RPMI7951 (cell line): ENCODE data around the gene CERS5. TPM values are rescaled to one million over a fixed set of nuclear protein-coding genes. Genes with fewer than 3 reads are reported as not detected.

Source experiments
- DNase-seq: peaks from one replicate; pipeline ENCODE4 v3.0.0-alpha.2; 2012; ENCODE audit warnings: low read depth
- total RNA-seq: library from RNA; depleted of rRNA; stranded (reverse); fragments of >200 nt; shearing (Covaris generic); gene quantifications from 2 replicates; pipeline ENCODE4 v1.2.3, GENCODE V29; 2014; rRNA removed

Gene CERS5, protein sequence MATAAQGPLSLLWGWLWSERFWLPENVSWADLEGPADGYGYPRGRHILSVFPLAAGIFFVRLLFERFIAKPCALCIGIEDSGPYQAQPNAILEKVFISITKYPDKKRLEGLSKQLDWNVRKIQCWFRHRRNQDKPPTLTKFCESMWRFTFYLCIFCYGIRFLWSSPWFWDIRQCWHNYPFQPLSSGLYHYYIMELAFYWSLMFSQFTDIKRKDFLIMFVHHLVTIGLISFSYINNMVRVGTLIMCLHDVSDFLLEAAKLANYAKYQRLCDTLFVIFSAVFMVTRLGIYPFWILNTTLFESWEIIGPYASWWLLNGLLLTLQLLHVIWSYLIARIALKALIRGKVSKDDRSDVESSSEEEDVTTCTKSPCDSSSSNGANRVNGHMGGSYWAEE
- 10.2 and 10.9 TPM in 2 replicates for total RNA-seq

DNA sequence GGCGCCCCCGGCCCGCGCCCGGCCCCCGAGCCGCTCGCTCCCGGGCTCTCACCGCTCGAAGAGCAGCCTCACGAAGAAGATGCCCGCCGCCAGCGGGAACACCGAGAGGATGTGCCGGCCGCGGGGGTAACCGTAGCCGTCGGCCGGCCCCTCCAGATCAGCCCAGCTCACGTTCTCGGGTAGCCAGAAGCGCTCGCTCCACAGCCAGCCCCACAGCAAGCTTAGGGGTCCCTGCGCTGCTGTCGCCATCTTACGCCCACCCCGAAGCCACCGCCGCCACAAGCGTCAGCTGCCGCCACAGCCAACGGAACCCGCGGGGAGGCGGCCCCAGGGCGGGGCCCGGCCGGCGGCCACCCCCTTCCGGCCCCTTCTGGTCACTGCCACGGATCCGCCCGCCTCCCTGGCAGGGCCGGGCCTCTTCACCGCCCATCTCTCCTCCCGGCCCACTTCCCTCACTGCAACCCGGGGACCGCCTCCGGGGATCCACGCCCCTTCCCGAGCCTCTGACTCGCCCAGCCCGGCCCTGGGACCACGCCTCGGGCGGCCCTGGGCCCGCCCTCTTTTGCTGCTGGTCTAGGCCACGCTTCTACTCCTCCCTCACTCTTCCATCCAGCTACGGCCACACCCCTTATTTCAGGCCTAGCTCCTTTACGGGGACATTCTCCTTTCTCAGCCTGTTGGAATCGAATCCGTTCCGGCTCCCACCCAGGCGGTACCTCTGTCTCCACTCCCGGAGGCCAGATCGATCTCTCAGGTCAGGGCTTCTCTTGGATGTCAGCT is at the start of gene CERS5:
Gene CERS5 (minus strand): TSS at position 321 of the 780 bp plus-strand sequence. CDS start 72 bp downstream, at position 249.
- peak; percentile 97 for DNase-seq

DNA sequence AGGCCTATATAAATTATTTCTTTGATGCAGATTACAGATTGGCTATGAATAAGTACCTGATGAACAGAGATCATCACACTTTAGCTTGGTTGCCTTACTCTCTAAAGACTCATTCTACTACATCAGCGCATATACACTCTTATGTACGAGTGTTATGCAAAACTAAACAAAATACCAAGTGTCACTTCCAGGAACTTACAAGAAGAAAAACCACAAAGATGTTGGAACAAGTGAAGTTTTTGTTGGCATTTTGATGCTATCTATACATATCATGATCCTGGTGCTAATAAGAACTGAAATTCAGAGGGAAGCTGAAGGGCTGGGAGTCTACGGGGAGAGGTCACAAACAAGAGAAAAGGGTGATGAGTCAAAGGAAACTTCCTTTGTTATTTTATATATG is 47.9 kb upstream of the CERS5 start:
- no peak for DNase-seq

DNA sequence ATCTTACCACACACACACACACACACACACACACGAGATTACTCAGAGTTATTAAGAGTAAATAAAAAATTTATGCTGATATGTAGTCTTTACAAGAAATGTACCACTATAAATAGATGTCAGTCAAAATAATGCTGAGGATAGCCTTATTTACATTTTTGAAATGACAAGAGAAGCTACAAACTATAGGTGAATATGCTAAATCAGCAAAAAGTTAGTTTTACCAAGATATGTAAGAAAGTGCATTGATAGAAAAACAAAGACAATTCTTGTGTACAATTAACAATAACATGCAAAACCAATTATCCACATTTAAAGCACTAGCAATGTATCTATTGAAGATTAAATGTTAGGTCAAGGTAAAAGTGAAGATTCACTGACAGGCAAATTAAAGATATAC is 46.8 kb upstream of the CERS5 start:
- no peak for DNase-seq

DNA sequence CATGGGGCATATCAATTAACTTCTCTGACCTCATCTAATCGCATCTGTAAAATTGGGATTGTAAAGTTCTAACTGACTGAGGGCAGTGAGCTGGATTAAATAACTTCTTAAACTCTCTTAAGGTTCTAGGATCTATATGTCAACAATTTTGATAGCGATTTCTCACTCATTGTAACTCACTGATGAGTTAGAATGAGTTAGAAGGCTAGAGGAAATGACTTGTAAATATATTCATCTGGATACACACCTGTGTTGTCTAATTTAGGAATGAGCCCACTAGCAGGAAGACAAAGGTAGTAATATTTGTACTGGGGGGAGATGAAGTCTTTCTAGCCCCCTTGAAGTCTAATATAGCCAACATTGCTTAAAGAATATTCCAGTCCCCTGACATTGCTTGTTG is 46.3 kb upstream of the CERS5 start:
- DNase-seq: no peak

DNA sequence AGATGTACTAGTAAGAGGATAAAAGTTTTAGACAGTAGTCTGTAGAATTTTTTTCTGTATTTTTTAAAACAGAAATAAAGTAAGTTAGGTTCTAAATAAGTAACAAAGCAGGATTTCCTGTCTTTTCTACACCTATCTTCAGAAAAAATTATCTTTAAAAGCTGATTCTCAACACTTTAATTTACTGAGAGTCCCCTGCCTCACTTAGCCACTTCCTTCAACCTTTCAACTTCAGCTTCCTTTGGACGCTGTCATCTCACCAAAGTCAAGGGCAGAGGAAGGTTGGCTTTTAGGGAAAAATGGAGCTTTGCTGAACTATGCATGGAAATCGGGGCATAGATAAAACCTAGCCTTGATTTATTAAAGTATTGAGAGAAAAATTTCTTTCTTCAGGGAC is 44.9 kb upstream of the CERS5 start:
- DNase-seq: no peak

DNA sequence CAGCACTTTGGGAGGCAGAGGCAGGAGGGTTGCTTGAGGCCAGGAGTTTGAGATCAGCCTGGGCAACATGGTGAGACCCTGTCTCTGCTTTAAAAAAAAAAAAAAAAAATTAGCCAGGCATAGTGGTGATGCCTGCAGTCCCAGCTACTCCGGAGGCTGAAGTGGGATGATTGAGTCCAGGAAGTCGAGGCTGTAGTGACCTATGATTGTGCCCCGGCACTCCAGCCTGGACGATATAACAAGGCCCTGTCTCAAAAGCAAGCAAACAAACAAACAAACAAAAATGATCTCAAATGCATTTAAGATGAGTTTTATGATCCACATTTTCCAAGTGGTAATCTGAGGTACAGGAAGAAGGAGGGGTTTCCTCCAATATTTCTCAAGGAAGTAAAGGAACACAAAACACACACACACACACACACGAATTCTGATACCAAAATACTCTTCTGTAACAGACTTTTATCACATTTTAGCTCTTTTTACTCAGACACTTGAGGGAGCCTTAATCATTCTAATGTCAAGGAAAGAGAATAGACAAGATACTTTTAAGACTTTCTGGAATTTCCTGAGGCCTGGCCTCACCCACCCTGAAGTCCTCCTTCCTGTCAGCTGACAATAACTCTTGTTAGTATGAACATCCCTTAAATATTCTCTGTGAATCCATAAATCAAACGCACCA is 44.4 kb upstream of the CERS5 start:
- peak; percentile 36 for DNase-seq

DNA sequence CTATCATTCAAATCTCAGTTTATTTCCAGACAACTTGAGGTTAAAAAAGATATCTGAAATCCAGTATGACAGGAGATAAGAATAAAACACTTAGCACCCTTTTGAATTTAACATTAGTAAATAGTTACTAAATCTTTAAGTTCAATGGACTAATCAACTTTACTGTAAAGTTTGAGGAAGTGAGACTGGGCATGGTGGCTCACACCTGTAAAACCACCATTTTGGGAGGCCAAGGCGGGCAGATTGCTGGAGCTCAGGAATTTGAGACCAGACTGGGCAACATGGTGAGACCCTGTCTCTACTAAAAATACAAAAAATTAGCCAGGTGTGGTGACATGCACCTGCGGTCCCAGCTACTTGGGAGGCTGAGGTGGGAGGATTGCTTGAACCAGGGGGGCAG is 40.3 kb upstream of the CERS5 start:
- DNase-seq: no peak

DNA sequence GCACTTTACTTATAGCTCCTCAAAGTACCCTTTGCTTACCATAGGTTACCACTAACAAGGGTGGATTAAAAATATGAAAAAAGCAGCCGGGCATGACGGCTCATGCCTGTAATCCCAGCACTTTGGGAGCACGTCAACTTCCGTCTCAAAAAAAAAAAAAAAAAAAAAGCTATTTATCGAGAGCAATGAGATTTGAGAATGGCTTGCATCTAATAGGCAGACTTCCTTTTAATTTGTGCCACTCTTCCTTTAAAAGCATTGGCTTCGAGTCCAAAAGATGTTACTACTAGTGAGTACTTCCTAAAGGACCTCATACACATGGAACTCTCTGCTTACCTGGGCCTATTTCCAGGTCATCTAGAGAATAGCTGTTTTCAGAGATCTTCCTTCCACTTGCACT is 38.5 kb upstream of the CERS5 start:
- no peak for DNase-seq

DNA sequence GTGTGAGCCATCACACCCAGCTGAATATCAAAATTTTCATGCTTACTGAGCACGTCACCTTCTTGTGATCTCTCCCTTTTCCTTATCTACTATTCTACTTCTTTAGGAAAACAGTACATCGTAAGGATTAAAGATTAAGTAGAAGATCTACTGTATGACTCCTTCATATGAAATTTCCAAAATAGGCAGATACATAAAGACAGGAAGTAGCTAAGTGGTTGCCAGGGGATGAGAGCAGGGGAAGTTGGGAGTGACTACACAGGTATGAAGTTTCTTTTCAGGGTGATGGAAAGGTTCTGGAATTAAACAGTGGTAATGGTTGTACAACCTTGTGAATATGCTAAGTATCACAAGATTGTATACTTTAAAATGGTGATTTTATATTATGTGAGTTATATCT is 36.5 kb upstream of the CERS5 start:
- no peak for DNase-seq

DNA sequence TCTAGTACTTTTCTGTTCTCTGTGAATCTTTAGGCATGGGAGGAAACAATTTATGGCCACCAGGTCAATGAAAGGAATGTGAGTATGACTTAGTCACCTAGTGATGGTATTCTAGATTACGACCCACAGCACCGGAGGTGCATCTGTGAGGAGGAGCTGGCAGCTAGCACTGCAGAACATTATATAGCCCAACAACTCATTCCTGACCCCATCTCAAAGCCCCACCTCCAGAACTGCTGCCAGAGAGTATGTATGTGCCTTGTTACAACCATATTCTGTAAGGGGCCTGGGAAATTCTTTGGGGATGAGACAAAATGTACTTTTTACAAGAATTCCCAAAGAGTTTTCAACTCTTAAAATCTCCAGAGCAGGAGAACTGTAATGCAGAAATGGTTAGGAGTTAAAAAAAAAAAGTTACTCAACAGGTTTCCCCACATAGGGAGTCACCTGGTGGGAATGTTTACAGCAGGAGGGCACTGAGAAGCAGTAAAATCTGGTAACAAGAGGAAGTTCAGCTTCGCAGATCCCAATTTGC is 34.9 kb upstream of the CERS5 start:
- peak; percentile 80 for DNase-seq

DNA sequence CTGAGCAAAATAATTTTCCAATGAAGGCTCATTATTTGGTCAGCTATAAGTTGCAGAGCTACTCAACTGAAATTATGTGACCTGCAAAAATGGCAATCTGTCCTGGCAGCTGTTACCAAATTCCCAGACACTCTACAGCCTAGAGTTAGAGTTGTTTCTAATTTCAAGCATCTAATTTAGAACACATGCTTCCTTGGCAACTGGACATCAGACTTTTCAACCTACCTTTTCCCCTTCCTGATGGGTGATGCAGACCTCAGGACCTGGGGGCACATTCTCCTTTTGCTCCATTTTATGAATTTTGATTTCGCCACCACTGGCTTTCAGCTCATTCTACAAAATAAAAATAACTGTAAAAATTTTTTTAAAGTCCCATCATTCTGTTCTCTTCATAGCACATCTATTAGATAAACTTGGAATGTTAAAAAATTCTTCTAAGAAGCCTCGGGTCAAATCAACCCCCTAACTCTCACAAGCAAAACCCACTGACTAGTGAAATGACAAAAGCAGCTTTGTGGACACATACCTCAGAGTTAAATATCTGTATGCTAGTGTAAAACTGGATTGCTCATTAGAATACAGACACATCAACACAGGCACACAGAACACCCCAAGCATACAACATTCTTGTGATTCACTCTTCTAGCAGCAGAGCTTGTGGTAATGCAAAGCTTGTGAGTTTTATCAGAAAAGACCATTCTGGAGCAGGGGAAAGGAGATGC is 33.5 kb upstream of the CERS5 start:
- DNase-seq: peak; percentile 44

DNA sequence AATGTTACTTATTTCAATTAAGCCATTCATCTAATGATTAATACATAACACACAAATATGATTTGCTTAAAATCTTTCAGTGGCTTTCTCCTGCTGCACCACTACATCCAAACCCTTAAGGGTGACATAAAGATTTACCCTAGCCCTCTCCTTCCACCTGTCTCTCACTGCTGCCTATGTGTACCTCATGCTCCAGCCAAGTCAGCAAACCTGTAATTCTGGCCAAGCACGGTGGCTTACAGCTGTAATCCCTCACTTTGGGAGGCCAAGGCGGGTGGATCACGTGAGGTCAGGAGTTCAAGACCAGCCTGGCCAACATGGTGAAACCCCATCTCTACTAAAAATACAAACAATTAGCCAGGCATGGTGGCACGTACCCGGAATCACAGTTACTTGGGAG is 31.7 kb upstream of the CERS5 start:
- DNase-seq: no peak

DNA sequence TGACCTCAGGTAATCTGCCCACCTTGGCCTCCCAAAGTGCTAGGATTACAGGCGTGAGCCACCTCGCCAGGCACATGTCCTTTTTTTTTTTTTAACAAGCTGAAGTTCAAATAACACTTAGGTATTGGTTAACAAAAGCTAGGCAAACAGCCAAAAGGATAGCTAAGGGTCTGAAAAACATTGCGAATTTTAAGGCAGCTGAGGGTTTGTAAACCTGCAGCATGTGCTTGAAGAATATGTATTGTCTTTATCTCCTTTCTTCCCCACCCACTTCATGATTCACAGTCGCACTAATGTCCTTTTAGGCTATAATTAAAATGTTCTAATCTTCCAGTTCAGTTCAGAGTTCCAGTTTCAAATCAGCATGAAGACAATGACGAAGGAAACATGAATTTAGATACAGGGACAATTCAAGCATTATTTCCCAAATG is 30.1 kb upstream of the CERS5 start:
- no peak for DNase-seq

DNA sequence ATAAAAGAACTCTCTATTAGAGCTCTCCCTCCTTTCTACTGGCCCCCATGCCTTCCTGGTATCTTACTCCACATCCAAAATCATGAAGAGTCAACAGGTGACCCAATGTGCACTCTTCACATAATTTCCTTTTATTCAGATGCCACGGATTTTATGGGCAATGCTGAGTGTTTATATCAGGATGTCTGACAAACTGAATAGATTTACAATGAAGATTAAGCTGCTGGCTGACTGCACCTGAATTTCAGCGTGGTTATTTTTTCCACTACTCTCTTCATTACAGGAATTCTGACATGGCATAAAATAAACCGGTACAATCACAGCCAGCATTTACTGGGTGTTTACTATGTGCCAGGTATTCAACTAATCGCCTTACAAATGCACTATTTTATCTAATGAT is 29.4 kb upstream of the CERS5 start:
- no peak for DNase-seq

DNA sequence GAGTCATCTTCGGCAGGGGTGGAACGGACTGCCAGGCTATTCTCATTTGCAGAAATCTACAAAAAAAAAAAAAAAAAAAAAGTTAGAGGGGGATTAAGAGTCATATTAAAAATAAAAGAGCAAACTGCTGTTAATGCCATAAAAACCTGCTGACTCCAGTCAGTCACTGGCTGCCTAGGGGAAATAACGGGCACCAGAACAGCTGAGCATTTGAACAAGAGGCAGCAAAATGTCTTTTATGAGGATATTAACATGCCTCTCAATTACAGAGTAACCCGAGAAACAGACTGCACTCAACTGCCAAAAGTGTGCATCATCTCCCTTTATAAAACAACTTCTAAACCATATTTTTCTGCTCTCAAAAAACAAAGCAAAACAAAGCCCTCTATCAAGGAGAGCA is 28.7 kb upstream of the CERS5 start:
- DNase-seq: no peak

DNA sequence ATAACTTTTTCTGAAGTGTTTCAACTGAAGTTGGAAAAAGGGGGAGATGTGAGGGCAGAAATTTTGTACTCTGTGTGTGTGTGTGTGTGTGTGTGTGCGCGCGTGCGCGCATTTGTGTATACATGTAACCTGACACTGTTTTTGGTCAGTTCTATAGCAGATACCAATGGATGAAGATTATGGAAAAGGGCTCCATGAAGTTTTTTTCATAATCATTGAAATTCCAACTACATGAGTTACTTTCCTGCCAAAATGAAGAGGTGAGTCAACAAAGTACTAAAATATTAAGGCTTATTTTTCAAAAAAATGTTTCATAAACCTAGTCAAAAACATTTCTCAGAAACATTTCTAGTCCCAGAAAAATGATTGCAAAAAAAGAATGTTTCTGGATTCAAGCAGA is 25.7 kb upstream of the CERS5 start:
- no peak for DNase-seq

DNA sequence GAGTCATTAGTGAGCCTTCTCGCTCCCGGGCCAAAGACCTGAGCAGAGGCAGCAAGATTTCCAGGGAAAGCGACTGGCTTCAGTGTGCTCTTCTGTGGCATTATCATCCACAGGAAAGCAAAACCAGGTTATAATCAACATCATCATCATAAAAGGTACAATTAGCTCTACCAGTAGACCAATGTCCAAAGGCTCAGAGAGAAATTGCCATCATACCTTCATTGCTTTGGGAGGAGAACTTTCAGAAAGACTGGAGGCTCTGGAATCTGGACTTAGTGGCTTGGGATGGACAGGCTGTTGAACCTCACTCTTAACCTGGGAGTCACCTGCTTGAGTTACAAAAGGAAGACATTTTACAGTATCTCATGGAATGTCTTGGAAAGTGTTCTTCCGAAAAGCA is 25.1 kb upstream of the CERS5 start:
- DNase-seq: no peak

DNA sequence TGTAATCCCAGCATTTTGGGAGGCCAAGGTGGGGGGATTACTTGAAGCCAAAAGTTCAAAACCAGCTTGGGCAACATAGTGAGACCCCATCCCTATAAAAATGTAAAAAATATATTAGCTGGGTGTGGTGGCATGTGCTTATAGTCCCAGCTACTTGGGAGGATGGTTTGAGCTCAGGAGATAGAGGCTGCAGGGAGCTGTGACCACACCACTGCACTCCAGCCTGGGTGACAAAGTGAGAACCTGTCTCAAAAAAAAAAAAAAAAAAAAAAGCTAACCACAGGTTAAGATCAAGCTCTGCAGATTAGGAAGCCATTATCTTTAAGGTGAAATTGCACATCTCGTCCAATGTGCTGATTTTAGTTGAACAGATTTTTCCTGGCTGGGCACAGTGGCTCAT is 23.7 kb upstream of the CERS5 start:
- no peak for DNase-seq

DNA sequence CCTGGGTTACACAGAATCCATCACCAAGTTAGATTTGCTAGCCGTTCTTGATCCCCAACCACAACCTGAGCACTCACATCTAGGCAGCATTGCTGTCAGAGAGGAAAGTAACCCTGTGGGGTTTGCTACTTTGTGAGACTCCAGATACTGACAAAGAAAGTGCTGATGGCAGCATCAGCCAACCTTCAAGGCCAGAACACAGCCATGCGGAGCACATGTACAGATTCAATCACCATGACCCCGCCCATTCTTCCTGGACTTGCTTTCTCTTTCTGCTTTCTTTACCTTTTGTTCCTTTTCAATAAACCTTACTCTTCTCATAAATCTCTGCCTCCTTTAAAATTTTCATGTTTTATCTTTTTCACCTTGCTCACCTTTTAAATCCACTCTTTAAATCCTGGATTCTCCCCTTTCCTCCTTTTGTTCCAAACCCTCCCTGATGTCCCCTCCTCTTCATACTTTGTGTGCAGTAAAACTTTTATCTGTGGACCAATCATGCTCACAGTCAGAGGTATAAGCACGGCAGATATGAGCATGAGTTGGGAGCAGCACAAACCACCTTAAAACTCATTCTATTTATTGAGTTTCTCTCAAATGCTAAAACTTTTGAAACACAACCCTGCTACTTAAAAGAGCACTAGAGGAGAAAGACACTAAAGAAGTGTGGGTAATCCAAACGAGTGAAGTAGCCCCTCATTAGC is 21.9 kb upstream of the CERS5 start:
- DNase-seq: no peak

DNA sequence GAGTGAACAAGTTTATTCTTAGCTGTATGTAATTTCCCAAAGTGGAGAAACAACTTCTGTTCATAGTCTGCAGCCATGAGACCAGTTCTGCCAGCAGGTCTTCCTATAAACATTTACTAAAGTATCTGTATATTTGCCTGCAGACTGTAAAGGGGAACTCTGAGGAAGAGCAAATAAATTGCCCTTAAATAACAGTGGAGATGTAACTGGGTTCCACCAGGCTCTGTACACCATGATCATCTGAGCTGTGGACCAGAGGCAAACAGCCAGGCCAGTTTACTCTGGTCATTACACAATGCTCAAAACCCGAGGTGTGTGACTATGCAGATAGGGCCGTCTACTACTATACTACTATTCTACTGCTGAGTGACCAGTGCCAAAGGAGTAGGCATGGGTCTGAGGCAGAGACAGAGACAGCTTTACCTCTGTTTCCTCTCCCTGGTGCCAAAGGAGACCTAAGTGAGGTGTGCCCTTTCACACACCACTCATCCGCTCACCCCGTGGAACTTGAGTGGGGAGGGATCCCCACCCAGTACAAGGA is 21.1 kb upstream of the CERS5 start:
- no peak for DNase-seq
